GM19328 (cell line): Measurements from ENCODE around the gene TMEM131L.
"Not testable (repeated sequence)": the region's sequence is repeated elsewhere in the genome, so short reads cannot be mapped to it uniquely, and the experiment has no call there.

Source experiments
- ATAC-seq: cut with Tn5 transposase; IDR thresholded peaks from one replicate; pipeline ENCODE4 v1.9.1; 2021; ENCODE audit warnings: mild to moderate bottlenecking, moderate library complexity; ENCODE audit not compliant: unreplicated experiment

TMEM131L gene

GRCh38 chr4:153466081-153466948, at the start of gene TMEM131L:
TSS of gene TMEM131L (plus strand) at chr4:153466360. CDS start at chr4:153466398, 38 bp downstream.
- ATAC-seq, result peak; percentile 45

GRCh38 chr4:153416456-153416855, 49.7 kb upstream of the TMEM131L start:
- ATAC-seq, result not testable (repeated sequence)

GRCh38 chr4:153418121-153418520, 48.0 kb upstream of the TMEM131L start:
- no peak for ATAC-seq

GRCh38 chr4:153418558-153418957, 47.6 kb upstream of the TMEM131L start:
- no peak for ATAC-seq

- no peak for ATAC-seq
Measured at GRCh38 chr4:153419029-153419428, 47.1 kb upstream of the TMEM131L start.

- ATAC-seq, result no peak
Measured at GRCh38 chr4:153419673-153420278, 46.4 kb upstream of the TMEM131L start.

GRCh38 chr4:153420361-153420760, 45.8 kb upstream of the TMEM131L start:
- no peak for ATAC-seq

- ATAC-seq, result peak; percentile 53
Measured at GRCh38 chr4:153421941-153422340, 44.2 kb upstream of the TMEM131L start.

- peak; percentile 67 for ATAC-seq
Measured at GRCh38 chr4:153426207-153426885, 39.8 kb upstream of the TMEM131L start.

GRCh38 chr4:153427363-153428071, 38.6 kb upstream of the TMEM131L start:
- ATAC-seq, result no peak

GRCh38 chr4:153428941-153429475, 37.2 kb upstream of the TMEM131L start:
- no peak for ATAC-seq

GRCh38 chr4:153432965-153433753, 33.0 kb upstream of the TMEM131L start:
- peak; percentile 87 for ATAC-seq

- ATAC-seq, result no peak
Measured at GRCh38 chr4:153433754-153434105, 32.4 kb upstream of the TMEM131L start.

- no peak for ATAC-seq
Measured at GRCh38 chr4:153434190-153434589, 32.0 kb upstream of the TMEM131L start.

GRCh38 chr4:153438916-153439756, 27.0 kb upstream of the TMEM131L start:
- ATAC-seq, result peak; percentile 50

GRCh38 chr4:153439831-153440230, 26.3 kb upstream of the TMEM131L start:
- ATAC-seq, result peak; percentile 11

- ATAC-seq, result no peak
Measured at GRCh38 chr4:153440475-153440874, 25.7 kb upstream of the TMEM131L start.

GRCh38 chr4:153447175-153447905, 18.8 kb upstream of the TMEM131L start:
- ATAC-seq, result no peak
